Endothelial cell of umbilical vein (primary cell): Measurements from ENCODE around the gene MEAK7. TPM values are rescaled to one million over a fixed set of nuclear protein-coding genes. Genes with fewer than 3 reads are reported as not detected.

Source experiments
- BruUV-seq: library from RNA; stranded (reverse); fragments of 400-500 nt; replicated peaks from 2 replicates; lab custom pipeline; 2021; lab: Mats Ljungman, UMichigan
- CTCF ChIA-PET: fragments of 300-600, 350-600 bp; sonication (Branson Sonifier 250); formaldehyde crosslinking; loops from one replicate; lab custom pipeline; 2021; ENCODE audit warnings: antibody characterized with exemption, inconsistent platforms; lab: Charles Lee
- POLR2A ChIA-PET: fragments of 300-600, 350-600 bp; sonication (Branson Sonifier 250); formaldehyde crosslinking; loops from one replicate; lab custom pipeline; 2021; ENCODE audit warnings: antibody characterized with exemption, inconsistent platforms; lab: Charles Lee
- DNase-seq: peaks from one replicate; pipeline ENCODE4 v3.0.0-alpha.2; 2011; ENCODE audit warnings: low read depth, low spot score
- FAIRE-seq: peaks from 2 replicates; lab custom pipeline; 2011; peaks lifted over from hg19 to GRCh38; lab: Jason Lieb, UNC
- H2AFZ ChIP-seq: 2 replicates; pipeline ENCODE4 v1.6.0; 2012; ENCODE audit warnings: low read depth, low read length, control low read depth, inconsistent platforms
- H3K27ac ChIP-seq: 2 replicates; pipeline ENCODE4 v1.5.1; 2011; ENCODE audit warnings: low read depth, mild to moderate bottlenecking, control low read depth, low read length, moderate library complexity; ENCODE audit not compliant: insufficient read depth
- H3K27me3 ChIP-seq, 2 experiments: 2 replicates each; pipeline versions ENCODE4 v1.6.0 to v1.6.1; 2011; ENCODE audit warnings: low read length in 2 of 2, mixed read lengths in 1 of 2; ENCODE audit not compliant: control insufficient read depth in 2 of 2, insufficient read depth in 2 of 2
- H3K36me3 ChIP-seq, 2 experiments: 2 replicates in 1 of 2; 3 replicates in 1 of 2; pipeline ENCODE4 v1.5.1; 2011; ENCODE audit warnings: low read length in 2 of 2, mild to moderate bottlenecking in 1 of 2, moderate library complexity in 1 of 2; ENCODE audit not compliant: control insufficient read depth in 2 of 2, insufficient read depth in 2 of 2; ENCODE audit errors: extremely low read depth in 1 of 2
- H3K4me1 ChIP-seq: 3 replicates; pipeline ENCODE4 v1.5.1; 2011; ENCODE audit warnings: mild to moderate bottlenecking, low read length; ENCODE audit not compliant: control insufficient read depth, insufficient read depth; ENCODE audit errors: extremely low read depth
- H3K4me2 ChIP-seq: 2 replicates; pipeline ENCODE4 v1.6.1; 2011; ENCODE audit warnings: low read length, control low read depth, mixed read lengths; ENCODE audit not compliant: insufficient read depth
- H3K4me3 ChIP-seq, 3 experiments: fragments of 200-600 bp in 1 of 3; sonication (generic), shearing (Covaris generic) in 1 of 3; replicated peaks in 1 of 3; 2 replicates each; pipeline ENCODE4 v1.5.1; 2011 to 2016; ENCODE audit warnings: control low read depth in 3 of 3, low read length in 3 of 3, mild to moderate bottlenecking in 2 of 3, inconsistent platforms in 1 of 3, low read depth in 1 of 3, moderate library complexity in 1 of 3; ENCODE audit not compliant: insufficient read depth in 1 of 3
- H3K79me2 ChIP-seq: 2 replicates; pipeline ENCODE4 v1.6.0; 2012; ENCODE audit warnings: low read length, inconsistent platforms; ENCODE audit not compliant: control insufficient read depth, insufficient read depth
- H3K9ac ChIP-seq: replicated peaks from 2 replicates; pipeline ENCODE3; 2011; ENCODE audit warnings: low read length, control low read depth; ENCODE audit not compliant: insufficient read depth; ENCODE audit errors: extremely low read depth
- H3K9me1 ChIP-seq: replicated peaks from 3 replicates; pipeline ENCODE4 v1.6.0; 2011; ENCODE audit warnings: mild to moderate bottlenecking, low read length; ENCODE audit not compliant: control insufficient read depth, insufficient read depth; ENCODE audit errors: extremely low read depth
- H3K9me3 ChIP-seq: replicated peaks from 2 replicates; pipeline ENCODE4 v1.5.1; 2012; ENCODE audit warnings: low read length, inconsistent platforms; ENCODE audit not compliant: control insufficient read depth, insufficient read depth
- H4K20me1 ChIP-seq: replicated peaks from 2 replicates; pipeline ENCODE3; 2011; ENCODE audit warnings: mild to moderate bottlenecking, low read length; ENCODE audit not compliant: control insufficient read depth, insufficient read depth; ENCODE audit errors: extremely low read depth
- EZH2 ChIP-seq: IDR thresholded peaks from 2 replicates; pipeline ENCODE4 v1.6.1; 2012; ENCODE audit warnings: borderline replicate concordance, low read depth, mild to moderate bottlenecking, moderate library complexity, low read length, inconsistent platforms; ENCODE audit not compliant: severe bottlenecking
- FOS ChIP-seq: IDR thresholded peaks from 2 replicates; pipeline ENCODE4 v1.6.1; 2011; ENCODE audit warnings: mild to moderate bottlenecking, low read length, moderate library complexity, borderline replicate concordance; ENCODE audit not compliant: insufficient read depth
- GATA2 ChIP-seq: IDR thresholded peaks from 2 replicates; pipeline ENCODE4 v1.7.0; 2011; ENCODE audit warnings: low read depth, mild to moderate bottlenecking, moderate library complexity, mixed read lengths, low read length; ENCODE audit not compliant: insufficient read length, insufficient read depth
- JUN ChIP-seq: IDR thresholded peaks from 2 replicates; pipeline ENCODE4 v1.6.1; 2011; ENCODE audit warnings: borderline replicate concordance, low read depth; ENCODE audit not compliant: insufficient read length, insufficient read depth
- MAX ChIP-seq: IDR thresholded peaks from 2 replicates; pipeline ENCODE4 v1.6.1; 2011; ENCODE audit not compliant: insufficient read depth, insufficient read length
- MYC ChIP-seq: IDR thresholded peaks from one replicate; pipeline ENCODE4 v1.6.1; 2011; ENCODE audit warnings: mild to moderate bottlenecking, low read depth, low read length
- POLR2A ChIP-seq: IDR thresholded peaks from 2 replicates; pipeline ENCODE4 v1.6.1; 2012; ENCODE audit warnings: low read depth, mild to moderate bottlenecking, control low read depth, low read length
- POLR2AphosphoS5 ChIP-seq: IDR thresholded peaks from 2 replicates; pipeline ENCODE4 v1.6.1; 2012; ENCODE audit warnings: low read depth, mild to moderate bottlenecking, control low read depth, low read length, moderate library complexity; ENCODE audit not compliant: insufficient read depth
- dilution Hi-C: fragments of 300-500 bp; cut with MboI; formaldehyde crosslinking; loops from one replicate; pipeline ENCODE4 v1.15.0; 2019; ENCODE audit warnings: low sequenced_read_pairs; ENCODE audit not compliant: extremely low pct_ligation_motif_present
- intact Hi-C: fragments of 100-400 bp; cut with micrococcal nuclease; formaldehyde crosslinking; loops from one replicate; pipeline ENCODE4 v1.10.0; 2022
- polyA plus RNA-seq, 4 experiments: library from polyadenylated mRNA; depleted of rRNA in 3 of 4; stranded (reverse) in 3 of 4; unstranded in 1 of 4; fragments of >200 nt; gene quantifications; 2 replicates each; pipeline versions ENCODE4 v1.2.1 to v1.2.3, GENCODE V29; 2011 to 2012; ENCODE audit warnings: missing spikeins in 1 of 4
- total RNA-seq: library from RNA; stranded (reverse); gene quantifications from 2 replicates; pipeline ENCODE4 v1.2.3, GENCODE V29; 2021
- TF ChIP-seq, protein P1 (sequence below), 2 donors: IDR thresholded peaks; 1 replicate in 1 of 2; 2 replicates in 1 of 2; pipeline ENCODE4 v1.5.1; 2011; ENCODE audit warnings: low read length in 2 of 2, mild to moderate bottlenecking in 2 of 2, moderate library complexity in 2 of 2, control low read depth in 1 of 2, inconsistent platforms in 1 of 2, low read depth in 1 of 2; ENCODE audit not compliant: insufficient read depth in 1 of 2; ENCODE audit errors: extremely low read depth in 1 of 2

MEAK7 gene
- total and polyA plus RNA-seq, 2 donors (not counting 3 experiments of a cell fraction or from before 2014, with no cell fraction given), result 16.2 to 22.7 TPM

DNA sequence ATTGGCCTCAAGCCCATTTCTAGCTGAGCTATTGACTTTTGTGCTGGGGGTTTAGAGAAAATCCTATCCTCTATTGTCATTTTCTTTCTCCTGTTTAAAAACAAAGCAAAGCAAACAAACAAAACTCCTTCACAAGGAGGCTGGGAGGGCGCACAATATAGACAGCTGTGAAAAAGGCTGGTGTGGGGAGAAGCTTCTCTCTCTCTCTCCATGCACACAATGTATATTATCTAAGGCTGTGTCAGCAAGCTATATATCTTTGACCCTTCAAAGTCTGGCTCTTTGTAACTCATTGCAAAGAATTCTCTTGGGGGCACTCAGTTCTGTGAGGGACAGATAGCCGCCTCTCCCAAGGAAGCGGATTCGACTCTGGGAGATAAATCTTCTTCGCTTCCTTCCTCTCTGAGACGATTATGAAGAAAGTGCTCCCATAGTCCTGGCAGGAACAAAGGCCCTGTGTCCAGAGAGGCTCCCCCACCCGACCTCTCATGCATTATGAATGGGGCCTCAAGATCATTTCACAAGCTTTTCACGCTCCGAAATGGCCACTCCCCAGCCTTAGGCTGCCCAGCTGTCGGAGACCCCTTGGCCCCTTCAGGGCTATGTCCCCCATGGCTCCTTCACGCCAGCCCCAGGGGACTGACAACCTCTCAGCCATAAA is 33.2 kb upstream of the MEAK7 start:
- ChIA-PET POLR2A (no interaction called here), CTCF (interaction anchor here (0.8 to 1.7 kb wide), 2 partner anchors 12 to 31 kb away, joined by 4 to 6 read pairs; no protein-coding TSS in a partner anchor)
- Histone ChIP-seq H3K27me3 (no peaks in the 10 kb centered on the region), H2AFZ (no peak overlapping the region), H3K36me3 (no peaks in the 10 kb centered on the region), H3K4me2 (no peak overlapping the region), H3K4me1 (peaks cover 35% of the 10 kb centered on the region), H3K27ac (no peak overlapping the region), H4K20me1 (no peaks in the 10 kb centered on the region), H3K4me3 (no peak overlapping the region), H3K9me3 (no peaks in the 10 kb centered on the region), H3K9ac (no peak overlapping the region), H3K9me1 (no peaks in the 10 kb centered on the region), H3K79me2 (no peaks in the 10 kb centered on the region)
- TF ChIP-seq MYC (no peak), POLR2AphosphoS5 (no peak), MAX (no peak), JUN (no peak), POLR2A (no peak), EZH2 (no peak), FOS (no peak), GATA2 (no peak)
- TF ChIP-seq, protein P1, sequence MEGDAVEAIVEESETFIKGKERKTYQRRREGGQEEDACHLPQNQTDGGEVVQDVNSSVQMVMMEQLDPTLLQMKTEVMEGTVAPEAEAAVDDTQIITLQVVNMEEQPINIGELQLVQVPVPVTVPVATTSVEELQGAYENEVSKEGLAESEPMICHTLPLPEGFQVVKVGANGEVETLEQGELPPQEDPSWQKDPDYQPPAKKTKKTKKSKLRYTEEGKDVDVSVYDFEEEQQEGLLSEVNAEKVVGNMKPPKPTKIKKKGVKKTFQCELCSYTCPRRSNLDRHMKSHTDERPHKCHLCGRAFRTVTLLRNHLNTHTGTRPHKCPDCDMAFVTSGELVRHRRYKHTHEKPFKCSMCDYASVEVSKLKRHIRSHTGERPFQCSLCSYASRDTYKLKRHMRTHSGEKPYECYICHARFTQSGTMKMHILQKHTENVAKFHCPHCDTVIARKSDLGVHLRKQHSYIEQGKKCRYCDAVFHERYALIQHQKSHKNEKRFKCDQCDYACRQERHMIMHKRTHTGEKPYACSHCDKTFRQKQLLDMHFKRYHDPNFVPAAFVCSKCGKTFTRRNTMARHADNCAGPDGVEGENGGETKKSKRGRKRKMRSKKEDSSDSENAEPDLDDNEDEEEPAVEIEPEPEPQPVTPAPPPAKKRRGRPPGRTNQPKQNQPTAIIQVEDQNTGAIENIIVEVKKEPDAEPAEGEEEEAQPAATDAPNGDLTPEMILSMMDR (IDR thresholded peaks at IDR 0.05; ENCODE audit: extremely low read depth in 1 of 2, insufficient read depth in 1 of 2, low read depth in 1 of 2, low read length in 2 of 2), result no peak
- no peak for FAIRE-seq
- intact Hi-C loops, result no loop called here
- BruUV-seq, result no TSS peak
- dilution Hi-C loops, result no loop called here
- no peak for DNase-seq
